ENCODE results near the gene TMEM259. TPM values are rescaled to one million over a fixed set of nuclear protein-coding genes. Genes with fewer than 3 reads are reported as not detected.

TMEM259 gene
- total RNA-seq, 1 experiment from 2014 or later: 171 TPM

DNA sequence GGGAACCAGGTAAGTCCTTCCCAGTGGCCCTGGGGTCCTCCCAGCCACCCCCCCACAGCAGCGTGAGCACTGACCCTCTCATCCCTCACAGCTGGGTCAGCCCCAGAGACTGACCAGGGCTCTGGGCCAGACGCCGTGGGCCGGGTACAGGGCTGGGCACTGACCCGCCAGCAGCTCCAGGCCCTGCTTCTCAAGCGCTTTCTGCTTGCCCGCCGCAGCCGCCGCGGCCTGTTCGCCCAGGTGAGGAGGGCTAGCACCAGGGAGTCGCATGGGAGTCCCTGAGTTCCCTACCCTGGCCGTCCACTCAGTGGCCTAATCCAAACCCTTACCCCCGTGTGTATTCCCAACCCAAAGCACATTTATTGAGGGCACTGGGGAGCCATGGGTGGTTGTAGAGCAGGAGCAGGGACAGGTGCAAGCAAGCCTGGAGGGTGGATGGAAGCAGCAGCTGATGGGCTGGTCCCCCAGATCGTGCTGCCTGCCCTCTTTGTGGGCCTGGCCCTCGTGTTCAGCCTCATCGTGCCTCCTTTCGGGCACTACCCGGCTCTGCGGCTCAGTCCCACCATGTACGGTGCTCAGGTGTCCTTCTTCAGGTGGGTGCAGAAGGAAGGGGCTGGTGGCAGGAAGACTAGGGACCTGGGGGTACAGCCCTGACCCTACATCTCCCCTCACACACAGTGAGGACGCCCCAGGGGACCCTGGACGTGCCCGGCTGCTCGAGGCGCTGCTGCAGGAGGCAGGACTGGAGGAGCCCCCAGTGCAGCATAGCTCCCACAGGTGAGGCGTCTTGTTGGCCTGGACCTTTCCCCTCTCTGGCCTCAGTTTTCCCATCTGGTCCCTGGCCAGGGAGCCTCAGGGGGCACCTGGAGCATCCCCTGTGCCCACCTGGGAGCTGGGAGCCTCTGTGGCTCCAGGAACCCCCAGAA, 33.4 kb upstream of the TMEM259 start:
- H3K27me3 Mint-ChIP-seq (ENCODE audit: low read depth): no peaks in the 10 kb centered on the region; the same call in none of the 2 replicates
- no peaks in the 10 kb centered on the region for H3K79me1 ChIP-seq (ENCODE audit: insufficient read depth, low read depth, low read length, poor library complexity, severe bottlenecking)
- H2AFZ ChIP-seq (ENCODE audit: low read length): no peak overlapping the region

More for the DNA sequence above, 33.4 kb upstream of the TMEM259 start:
- no peaks in the 10 kb centered on the region for H3K9me3 Mint-ChIP-seq
- peaks cover 2 to 15% of the 10 kb centered on the region in 2 experiments; a peak in 3 of 4 replicates for H3K4me1 Mint-ChIP-seq
- H3K14ac ChIP-seq (ENCODE audit: insufficient read depth, low read length): no peak overlapping the region
- H3K27ac Mint-ChIP-seq: no peak overlapping the region
- no peak overlapping the region for H2BK15ac ChIP-seq (ENCODE audit: low read depth, low read length)
- H3K27me3 ChIP-seq (ENCODE audit: insufficient read depth, low read length): no peaks in the 10 kb centered on the region
- H3K9me3 ChIP-seq (ENCODE audit: control insufficient read depth, low read depth, low read length): peaks cover 19% of the 10 kb centered on the region
- no peak overlapping the region for H3K4me3 Mint-ChIP-seq
- no peak overlapping the region for H4K5ac ChIP-seq (ENCODE audit: insufficient read length, low read depth, low read length)
- TF ChIP-seq, protein P1, sequence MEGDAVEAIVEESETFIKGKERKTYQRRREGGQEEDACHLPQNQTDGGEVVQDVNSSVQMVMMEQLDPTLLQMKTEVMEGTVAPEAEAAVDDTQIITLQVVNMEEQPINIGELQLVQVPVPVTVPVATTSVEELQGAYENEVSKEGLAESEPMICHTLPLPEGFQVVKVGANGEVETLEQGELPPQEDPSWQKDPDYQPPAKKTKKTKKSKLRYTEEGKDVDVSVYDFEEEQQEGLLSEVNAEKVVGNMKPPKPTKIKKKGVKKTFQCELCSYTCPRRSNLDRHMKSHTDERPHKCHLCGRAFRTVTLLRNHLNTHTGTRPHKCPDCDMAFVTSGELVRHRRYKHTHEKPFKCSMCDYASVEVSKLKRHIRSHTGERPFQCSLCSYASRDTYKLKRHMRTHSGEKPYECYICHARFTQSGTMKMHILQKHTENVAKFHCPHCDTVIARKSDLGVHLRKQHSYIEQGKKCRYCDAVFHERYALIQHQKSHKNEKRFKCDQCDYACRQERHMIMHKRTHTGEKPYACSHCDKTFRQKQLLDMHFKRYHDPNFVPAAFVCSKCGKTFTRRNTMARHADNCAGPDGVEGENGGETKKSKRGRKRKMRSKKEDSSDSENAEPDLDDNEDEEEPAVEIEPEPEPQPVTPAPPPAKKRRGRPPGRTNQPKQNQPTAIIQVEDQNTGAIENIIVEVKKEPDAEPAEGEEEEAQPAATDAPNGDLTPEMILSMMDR (conservative IDR thresholded peaks at IDR 0.05): no peak
- H3K56ac ChIP-seq (ENCODE audit: insufficient read length, low read depth, low read length): no peak overlapping the region
- DNase-seq: no peak
- H3T11ph ChIP-seq (ENCODE audit: low read length): no peak overlapping the region
- WGBS (ENCODE audit: extremely low coverage, insufficient read length, low lambda C conversion rate): no CpG with 5 or more reads among the region's 28 CpGs
- no peak overlapping the region for H2BK12ac ChIP-seq (ENCODE audit: insufficient read length, low read depth, low read length)
- no peaks in the 10 kb centered on the region for H3K4me1 ChIP-seq (ENCODE audit: insufficient read depth, low read length)
- H3K9ac ChIP-seq (ENCODE audit: extremely low read depth, insufficient read length, low read length): no peak overlapping the region
- no peak overlapping the region for H2BK5ac ChIP-seq (ENCODE audit: insufficient read length, low read length)
- no peak overlapping the region for H3K18ac ChIP-seq (ENCODE audit: insufficient read length, low read depth, low read length)
- no peaks in the 10 kb centered on the region for H3K79me2 ChIP-seq (ENCODE audit: insufficient read depth, low read length)
- no peak overlapping the region for H4K8ac ChIP-seq (replicated peaks; ENCODE audit: insufficient read length, low read depth, low read length)
- H3K23me2 ChIP-seq (ENCODE audit: insufficient read length, low read depth, low read length, poor library complexity, severe bottlenecking): no peaks in the 10 kb centered on the region
- H4K20me1 ChIP-seq (ENCODE audit: control insufficient read depth, insufficient read depth, insufficient read length): no peaks in the 10 kb centered on the region
- no peak overlapping the region for H3K4me2 ChIP-seq (ENCODE audit: insufficient read depth, insufficient read length, low read length)
- no peak overlapping the region for H4K91ac ChIP-seq (ENCODE audit: insufficient read length, low read depth, low read length)
- no peak overlapping the region for H2AK5ac ChIP-seq (ENCODE audit: insufficient read length, low read length)
- peaks cover 2 to 17% (median 12%) of the 10 kb centered on the region in 3 experiments; a peak in 4 of 7 replicates for H3K36me3 Mint-ChIP-seq (ENCODE audit: insufficient read depth in 1 of 3, low read depth in 3 of 3)
- H2BK120ac ChIP-seq (ENCODE audit: low read depth, low read length, poor library complexity, severe bottlenecking): no peak overlapping the region
- H2BK20ac ChIP-seq (ENCODE audit: low read depth, low read length, poor library complexity, severe bottlenecking): no peak overlapping the region
- H3K27ac ChIP-seq (ENCODE audit: insufficient read length, low read depth, low read length): no peak overlapping the region
- H3K23ac ChIP-seq (ENCODE audit: insufficient read length, low read depth, low read length): no peak overlapping the region
- H3K4ac ChIP-seq (ENCODE audit: low read depth, low read length): no peak overlapping the region

Measured in H9 (cell line).